A549 (cell line): ENCODE results near the gene ARHGAP22.

Experiments
- HDAC2 ChIP-seq: fragments of 200-600 bp; sonication (generic); IDR thresholded peaks from 2 replicates; pipeline ENCODE4 v1.6.1; 2016
- MAX ChIP-seq: IDR thresholded peaks from 2 replicates; pipeline ENCODE4 v1.6.1; 2012

- TF ChIP-seq HDAC2 (no peak), MAX (no peak)
Observed at GRCh38 chr10:48603421-48604038, 1.3 kb downstream of the ARHGAP22 start.
